Measurements from ENCODE around the gene RNF26. TPM values are rescaled to one million over a fixed set of nuclear protein-coding genes. Genes with fewer than 3 reads are reported as not detected.

RNF26 gene
- total and polyA plus RNA-seq, 2 donors (not counting 3 experiments of a cell fraction or from before 2014, with no cell fraction given), result 40.1 to 43.8 TPM

- peaks cover 23% of the 10 kb centered on the region for H3K79me2 ChIP-seq (ENCODE audit: control insufficient read depth, insufficient read depth, low read length)
- no peak overlapping the region for H2AFZ ChIP-seq (ENCODE audit: low read depth, low read length)
- H3K36me3 ChIP-seq (ENCODE audit: control insufficient read depth in 2 of 2, extremely low read depth in 1 of 2, insufficient read depth in 2 of 2, low read length in 2 of 2), result peaks cover 0 to 2% of the 10 kb centered on the region in 2 experiments
- CTCF ChIA-PET, result interaction anchor here (1.6 to 6.3 kb wide), 11 partner anchors 12 to 269 kb away, joined by 5 to 301 read pairs (median 31); partner anchors contain the start of genes CBL, MCAM, USP2 and VPS11
- FAIRE-seq, result no peak
- no peak for DNase-seq (ENCODE audit: low read depth, low spot score)
- H3K9ac ChIP-seq (replicated peaks; ENCODE audit: extremely low read depth, insufficient read depth, low read length), result no peak overlapping the region
- no TSS peak for BruUV-seq (replicated peaks)
- no peaks in the 10 kb centered on the region for H3K9me1 ChIP-seq (replicated peaks; ENCODE audit: control insufficient read depth, extremely low read depth, insufficient read depth, low read length)
- intact Hi-C loops (cut with micrococcal nuclease) (no loop called here), dilution Hi-C loops (cut with MboI; ENCODE audit: extremely low pct_ligation_motif_present, low sequenced_read_pairs) (no loop called here)
- peaks cover 44% of the 10 kb centered on the region for H3K4me1 ChIP-seq (ENCODE audit: control insufficient read depth, extremely low read depth, insufficient read depth, low read length)
- POLR2A ChIA-PET, result interaction anchor here (1.9 to 2.3 kb wide), 3 partner anchors 20 to 242 kb away, joined by 11 to 18 read pairs (median 17); partner anchors contain the start of gene MCAM
- no peak for TF ChIP-seq FOS (IDR thresholded peaks at IDR 0.05; ENCODE audit: borderline replicate concordance, insufficient read depth, low read length)
- no peak for TF ChIP-seq MYC (IDR thresholded peaks at IDR 0.05; ENCODE audit: low read depth, low read length)
- TF ChIP-seq EZH2 (IDR thresholded peaks at IDR 0.05; ENCODE audit: borderline replicate concordance, low read depth, low read length, severe bottlenecking), result no peak
- TF ChIP-seq, protein P1, sequence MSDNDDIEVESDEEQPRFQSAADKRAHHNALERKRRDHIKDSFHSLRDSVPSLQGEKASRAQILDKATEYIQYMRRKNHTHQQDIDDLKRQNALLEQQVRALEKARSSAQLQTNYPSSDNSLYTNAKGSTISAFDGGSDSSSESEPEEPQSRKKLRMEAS (IDR thresholded peaks at IDR 0.05; ENCODE audit: insufficient read depth, insufficient read length), result no peak
- no peak for TF ChIP-seq POLR2AphosphoS5 (IDR thresholded peaks at IDR 0.05; ENCODE audit: insufficient read depth, low read depth, low read length)
- no peak for TF ChIP-seq JUN (IDR thresholded peaks at IDR 0.05; ENCODE audit: borderline replicate concordance, insufficient read depth, insufficient read length, low read depth)
- TF ChIP-seq GATA2 (IDR thresholded peaks at IDR 0.05; ENCODE audit: insufficient read depth, insufficient read length, low read depth, low read length), result no peak
- TF ChIP-seq CTCF (IDR thresholded peaks at IDR 0.05; ENCODE audit: extremely low read depth in 1 of 2, insufficient read depth in 1 of 2, low read depth in 1 of 2, low read length in 2 of 2), result no peak
- no peak for TF ChIP-seq POLR2A (IDR thresholded peaks at IDR 0.05; ENCODE audit: low read depth, low read length)
- no peak overlapping the region for H3K4me2 ChIP-seq (ENCODE audit: insufficient read depth, low read length)
- no peaks in the 10 kb centered on the region for H3K9me3 ChIP-seq (replicated peaks; ENCODE audit: control insufficient read depth, insufficient read depth, low read length)
- H3K27me3 ChIP-seq (ENCODE audit: control insufficient read depth in 2 of 2, insufficient read depth in 2 of 2, low read length in 2 of 2), result no peaks in the 10 kb centered on the region
- no peak overlapping the region for H3K4me3 ChIP-seq (replicated peaks in 1 of 3; ENCODE audit: insufficient read depth in 1 of 3, low read depth in 1 of 3, low read length in 3 of 3)
- H3K27ac ChIP-seq (ENCODE audit: insufficient read depth, low read depth, low read length), result no peak overlapping the region
- H4K20me1 ChIP-seq (replicated peaks; ENCODE audit: control insufficient read depth, extremely low read depth, insufficient read depth, low read length), result no peaks in the 10 kb centered on the region
These were observed 2.6 kb downstream of the RNF26 start for GRCh38 chr11:119336744-119337469.
